ENCODE results near the gene OR10H4.
"Not testable (repeated sequence)": the region's sequence is repeated elsewhere in the genome, so short reads cannot be mapped to it uniquely, and the experiment has no call there.

The OR10H4 gene

GRCh38 chr19:15944401-15944800 lies 4.4 kb upstream of the OR10H4 start:
- no peak for DNase-seq (ENCODE audit: low spot score)

GRCh38 chr19:15945301-15945700 lies 3.5 kb upstream of the OR10H4 start:
- no peak for DNase-seq (ENCODE audit: low spot score)

- no peak for DNase-seq (ENCODE audit: low spot score)
Observed at GRCh38 chr19:15954820-15955219, 6.0 kb downstream of the OR10H4 start.

- DNase-seq (ENCODE audit: low spot score), result no peak
Observed at GRCh38 chr19:15962319-15962718, 13.5 kb downstream of the OR10H4 start.

GRCh38 chr19:15964231-15964630 lies 15.4 kb downstream of the OR10H4 start:
- DNase-seq (ENCODE audit: low spot score), result no peak

GRCh38 chr19:15971224-15971780 lies 22.5 kb downstream of the OR10H4 start:
- DNase-seq (ENCODE audit: low spot score), result no peak

GRCh38 chr19:15972043-15972442 lies 23.2 kb downstream of the OR10H4 start:
- DNase-seq (ENCODE audit: low spot score), result not testable (repeated sequence)

GRCh38 chr19:15974856-15975255 lies 26.0 kb downstream of the OR10H4 start:
- DNase-seq (ENCODE audit: low spot score), result no peak

- DNase-seq (ENCODE audit: low spot score), result no peak
Observed at GRCh38 chr19:15976836-15977689, 28.3 kb downstream of the OR10H4 start.

GRCh38 chr19:15977690-15978089 lies 28.9 kb downstream of the OR10H4 start:
- DNase-seq (ENCODE audit: low spot score), result no peak

GRCh38 chr19:15979293-15979692 lies 30.5 kb downstream of the OR10H4 start:
- no peak for DNase-seq (ENCODE audit: low spot score)

- not testable (repeated sequence) for DNase-seq (ENCODE audit: low spot score)
Observed at GRCh38 chr19:15985831-15986230, 37.0 kb downstream of the OR10H4 start.

- DNase-seq (ENCODE audit: low spot score), result no peak
Observed at GRCh38 chr19:15986701-15987100, 37.9 kb downstream of the OR10H4 start.

- DNase-seq (ENCODE audit: low spot score), result no peak
Observed at GRCh38 chr19:15989889-15990288, 41.1 kb downstream of the OR10H4 start.

GRCh38 chr19:15991602-15992001 lies 42.8 kb downstream of the OR10H4 start:
- no peak for DNase-seq (ENCODE audit: low spot score)

GRCh38 chr19:15992014-15992413 lies 43.2 kb downstream of the OR10H4 start:
- DNase-seq (ENCODE audit: low spot score), result no peak

- DNase-seq (ENCODE audit: low spot score), result no peak
Observed at GRCh38 chr19:15995536-15995935, 46.7 kb downstream of the OR10H4 start.

GRCh38 chr19:15998166-15998565 lies 49.4 kb downstream of the OR10H4 start:
- DNase-seq (ENCODE audit: low spot score), result no peak

Data from kidney capillary endothelial cell (primary cell).